Lower leg skin (tissue), 3 donors: ENCODE results near the gene SLC17A3.

Experiments used
- CTCF ChIP-seq, 3 donors: fragments of 450-650 bp; IDR thresholded peaks; one replicate each; pipeline ENCODE4 v1.5.1; 2016; ENCODE audit warnings: antibody characterized with exemption in 3 of 3, mild to moderate bottlenecking in 3 of 3, moderate library complexity in 2 of 3
- POLR2A ChIP-seq, 2 donors: fragments of 450-650 bp; IDR thresholded peaks; one replicate each; pipeline ENCODE4 v1.6.1; 2016 to 2017; ENCODE audit warnings: antibody characterized with exemption in 2 of 2, mild to moderate bottlenecking in 1 of 2, moderate library complexity in 1 of 2

DNA sequence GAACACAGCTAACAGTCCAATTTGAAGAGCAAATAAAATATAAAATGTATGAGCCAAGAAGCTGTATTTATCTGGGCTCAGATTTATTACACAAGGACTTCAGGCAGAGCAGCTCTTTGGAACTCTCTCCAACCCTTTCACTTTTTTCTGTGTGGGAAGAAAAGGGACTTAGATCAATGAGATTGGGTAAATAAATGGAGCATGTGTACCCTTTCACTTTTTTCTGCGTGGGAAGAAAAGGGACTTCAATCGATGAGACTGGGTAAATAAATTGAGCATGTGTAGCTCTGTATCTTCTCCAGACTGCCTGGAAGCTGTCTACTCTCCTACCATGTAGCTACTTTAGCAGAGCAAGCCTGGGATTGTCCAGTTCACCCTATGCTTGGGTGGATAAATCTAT is 10.7 kb downstream of the SLC17A3 start:
- TF ChIP-seq CTCF (IDR thresholded peaks at IDR 0.05) (no peak), POLR2A (IDR thresholded peaks at IDR 0.05) (no peak)
